WTC11 (cell line): Measurements from ENCODE around the gene RASD1. TPM values are rescaled to one million over a fixed set of nuclear protein-coding genes. Genes with fewer than 3 reads are reported as not detected.

Experiments
- ATAC-seq: fragments of 200-7000 bp; cut with Tn5 transposase; 2 replicates; pipeline ENCODE4 v1.10.0; 2021; ENCODE audit warnings: mild to moderate bottlenecking, moderate library complexity
- CTCF ChIA-PET: fragments of 300-600 bp; sonication (Branson Sonifier 250); formaldehyde crosslinking; loops from one replicate; lab custom pipeline; 2021; ENCODE audit warnings: antibody characterized with exemption; lab: Charles Lee
- POLR2A ChIA-PET: fragments of 350-600 bp; sonication (Branson Sonifier 250); formaldehyde crosslinking; loops from one replicate; lab custom pipeline; 2021; ENCODE audit warnings: antibody characterized with exemption; lab: Charles Lee
- DNase-seq: peaks from one replicate; pipeline ENCODE4 v3.0.0; 2021; ENCODE audit warnings: low spot score
- H3K27ac Mint-ChIP-seq: 2 replicates; pipeline ENCODE4 v1.8.0; 2021; ENCODE audit warnings: mixed read lengths
- H3K27me3 Mint-ChIP-seq: 2 replicates; pipeline ENCODE4 v1.8.0; 2021; ENCODE audit warnings: low read depth, mild to moderate bottlenecking, moderate library complexity, mixed read lengths
- H3K36me3 Mint-ChIP-seq: 2 replicates; pipeline ENCODE4 v1.8.0; 2021; ENCODE audit warnings: mixed read lengths
- H3K4me1 Mint-ChIP-seq: 2 replicates; pipeline ENCODE4 v1.8.0; 2022; ENCODE audit warnings: mixed read lengths
- H3K4me3 Mint-ChIP-seq: 2 replicates; pipeline ENCODE4 v1.8.0; 2021; ENCODE audit warnings: mild to moderate bottlenecking, moderate library complexity, mixed read lengths
- H3K9me3 Mint-ChIP-seq: 2 replicates; pipeline ENCODE4 v1.8.0; 2021; ENCODE audit warnings: mixed read lengths
- ATF1 ChIP-seq: sonication (generic); formaldehyde crosslinking; IDR thresholded peaks from 2 replicates; pipeline ENCODE4 v1.8.1; 2023; ENCODE audit warnings: mild to moderate bottlenecking, moderate library complexity, missing genetic modification reagents
- CREB1 ChIP-seq: sonication (generic); formaldehyde crosslinking; IDR thresholded peaks from 2 replicates; pipeline ENCODE4 v1.8.0; 2023; ENCODE audit warnings: mild to moderate bottlenecking, missing genetic modification reagents
- ELF4 ChIP-seq: sonication (generic); formaldehyde crosslinking; IDR thresholded peaks from 2 replicates; pipeline ENCODE4 v1.8.1; 2022; ENCODE audit warnings: low read depth, mild to moderate bottlenecking, moderate library complexity, missing genetic modification reagents
- ETV6 ChIP-seq: sonication (generic); formaldehyde crosslinking; IDR thresholded peaks from 2 replicates; pipeline ENCODE4 v1.8.1; 2022; ENCODE audit warnings: mild to moderate bottlenecking, missing genetic modification reagents
- FOXJ3 ChIP-seq: sonication (generic); formaldehyde crosslinking; IDR thresholded peaks from 2 replicates; pipeline ENCODE4 v1.9.0; 2021; ENCODE audit warnings: missing genetic modification reagents, mild to moderate bottlenecking, borderline replicate concordance
- MXD4 ChIP-seq: fragments of 250-450 bp; sonication (Bioruptor Pico); IDR thresholded peaks from 2 replicates; pipeline ENCODE4 v1.8.0; 2021; ENCODE audit warnings: mild to moderate bottlenecking, moderate library complexity, borderline replicate concordance
- TEAD1 ChIP-seq: sonication (generic); formaldehyde crosslinking; IDR thresholded peaks from 2 replicates; pipeline ENCODE4 v1.8.0; 2022; ENCODE audit warnings: mild to moderate bottlenecking, missing genetic modification reagents
- TP53 ChIP-seq: sonication (generic); formaldehyde crosslinking; IDR thresholded peaks from 2 replicates; pipeline ENCODE4 v1.8.1; 2023; ENCODE audit warnings: mild to moderate bottlenecking, missing genetic modification reagents
- ZNF232 ChIP-seq: sonication (generic); formaldehyde crosslinking; IDR thresholded peaks from 2 replicates; pipeline ENCODE4 v1.8.0; 2022; ENCODE audit warnings: mild to moderate bottlenecking, missing genetic modification reagents
- ZNF396 ChIP-seq: fragments of 250-450 bp; sonication (Bioruptor Pico); IDR thresholded peaks from 2 replicates; pipeline ENCODE4 v1.8.0; 2021; ENCODE audit warnings: mild to moderate bottlenecking, moderate library complexity, borderline replicate concordance
- ZNF416 ChIP-seq: fragments of 250-450 bp; sonication (Bioruptor Pico); IDR thresholded peaks from 2 replicates; pipeline ENCODE4 v1.9.0; 2021; ENCODE audit warnings: mild to moderate bottlenecking, inconsistent platforms
- total RNA-seq: library from RNA; stranded (reverse); gene quantifications from 3 replicates; pipeline ENCODE4 v1.2.3, GENCODE V29; 2021
- TF ChIP-seq, protein P1 (sequence below): sonication (generic); formaldehyde crosslinking; IDR thresholded peaks from 2 replicates; pipeline ENCODE4 v1.8.0; 2022; ENCODE audit warnings: mild to moderate bottlenecking, missing genetic modification reagents
- TF ChIP-seq, protein P2 (sequence below): sonication (generic); formaldehyde crosslinking; IDR thresholded peaks from 2 replicates; pipeline ENCODE4 v1.8.1; 2022; ENCODE audit warnings: mild to moderate bottlenecking, missing genetic modification reagents, moderate library complexity, borderline replicate concordance
- TF ChIP-seq, protein P3 (sequence below): fragments of 250-450 bp; sonication (Bioruptor Pico); IDR thresholded peaks from 2 replicates; pipeline ENCODE4 v2.1.2; 2022; ENCODE audit warnings: mild to moderate bottlenecking, moderate library complexity
- TF ChIP-seq, protein P4 (sequence below): sonication (generic); formaldehyde crosslinking; conservative IDR thresholded peaks from 2 replicates; pipeline ENCODE4 v1.8.1; 2022; ENCODE audit warnings: mild to moderate bottlenecking, missing genetic modification reagents
- TF ChIP-seq, protein P5 (sequence below): sonication (generic); formaldehyde crosslinking; IDR thresholded peaks from 2 replicates; pipeline ENCODE4 v1.8.0; 2023; ENCODE audit warnings: missing genetic modification reagents
- TF ChIP-seq, protein P6 (sequence below): sonication (generic); formaldehyde crosslinking; IDR thresholded peaks from 2 replicates; pipeline ENCODE4 v1.8.0; 2022; ENCODE audit warnings: mild to moderate bottlenecking, missing genetic modification reagents
- TF ChIP-seq, protein P7 (sequence below): fragments of 250-450 bp; sonication (Bioruptor Pico); IDR thresholded peaks from 2 replicates; pipeline ENCODE4 v1.8.0; 2021; ENCODE audit warnings: mild to moderate bottlenecking
- TF ChIP-seq, protein P8 (sequence below): sonication (generic); formaldehyde crosslinking; IDR thresholded peaks from 2 replicates; pipeline ENCODE4 v1.8.0; 2023; ENCODE audit warnings: missing genetic modification reagents, mild to moderate bottlenecking, borderline replicate concordance

The RASD1 gene
- total RNA-seq, 1 experiment from 2014 or later: 5.1 TPM

DNA sequence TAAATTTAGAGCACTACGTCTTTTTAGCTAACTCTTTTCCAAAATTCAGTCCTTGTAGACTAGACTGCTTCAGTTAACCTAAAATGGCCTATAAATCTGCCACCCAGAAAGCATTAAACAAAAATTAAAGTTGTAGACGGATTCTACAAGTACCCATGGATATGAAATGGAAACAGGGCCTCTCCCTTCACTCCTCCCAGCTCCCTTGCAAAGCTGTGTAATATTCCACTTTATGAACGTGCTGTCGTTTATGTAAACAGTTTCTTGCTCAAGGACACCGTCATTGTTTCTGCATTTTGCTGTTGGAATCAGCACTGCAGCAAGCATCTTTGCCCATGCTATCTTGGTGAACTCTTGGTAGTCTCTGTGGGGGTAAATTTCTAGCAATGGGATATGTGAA lies 14.3 kb downstream of the RASD1 start (continued):
- TF ChIP-seq, protein P1, sequence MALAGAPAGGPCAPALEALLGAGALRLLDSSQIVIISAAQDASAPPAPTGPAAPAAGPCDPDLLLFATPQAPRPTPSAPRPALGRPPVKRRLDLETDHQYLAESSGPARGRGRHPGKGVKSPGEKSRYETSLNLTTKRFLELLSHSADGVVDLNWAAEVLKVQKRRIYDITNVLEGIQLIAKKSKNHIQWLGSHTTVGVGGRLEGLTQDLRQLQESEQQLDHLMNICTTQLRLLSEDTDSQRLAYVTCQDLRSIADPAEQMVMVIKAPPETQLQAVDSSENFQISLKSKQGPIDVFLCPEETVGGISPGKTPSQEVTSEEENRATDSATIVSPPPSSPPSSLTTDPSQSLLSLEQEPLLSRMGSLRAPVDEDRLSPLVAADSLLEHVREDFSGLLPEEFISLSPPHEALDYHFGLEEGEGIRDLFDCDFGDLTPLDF (CRISPR knock-in tag): no peak
- TF ChIP-seq FOXJ3 (CRISPR knock-in tag) (no peak), ZNF396 (CRISPR knock-in tag) (no peak), TEAD1 (no peak), ZNF416 (CRISPR knock-in tag) (no peak)
- TF ChIP-seq, protein P2, sequence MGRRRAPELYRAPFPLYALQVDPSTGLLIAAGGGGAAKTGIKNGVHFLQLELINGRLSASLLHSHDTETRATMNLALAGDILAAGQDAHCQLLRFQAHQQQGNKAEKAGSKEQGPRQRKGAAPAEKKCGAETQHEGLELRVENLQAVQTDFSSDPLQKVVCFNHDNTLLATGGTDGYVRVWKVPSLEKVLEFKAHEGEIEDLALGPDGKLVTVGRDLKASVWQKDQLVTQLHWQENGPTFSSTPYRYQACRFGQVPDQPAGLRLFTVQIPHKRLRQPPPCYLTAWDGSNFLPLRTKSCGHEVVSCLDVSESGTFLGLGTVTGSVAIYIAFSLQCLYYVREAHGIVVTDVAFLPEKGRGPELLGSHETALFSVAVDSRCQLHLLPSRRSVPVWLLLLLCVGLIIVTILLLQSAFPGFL (CRISPR knock-in tag): no peak
- TF ChIP-seq, protein P3, sequence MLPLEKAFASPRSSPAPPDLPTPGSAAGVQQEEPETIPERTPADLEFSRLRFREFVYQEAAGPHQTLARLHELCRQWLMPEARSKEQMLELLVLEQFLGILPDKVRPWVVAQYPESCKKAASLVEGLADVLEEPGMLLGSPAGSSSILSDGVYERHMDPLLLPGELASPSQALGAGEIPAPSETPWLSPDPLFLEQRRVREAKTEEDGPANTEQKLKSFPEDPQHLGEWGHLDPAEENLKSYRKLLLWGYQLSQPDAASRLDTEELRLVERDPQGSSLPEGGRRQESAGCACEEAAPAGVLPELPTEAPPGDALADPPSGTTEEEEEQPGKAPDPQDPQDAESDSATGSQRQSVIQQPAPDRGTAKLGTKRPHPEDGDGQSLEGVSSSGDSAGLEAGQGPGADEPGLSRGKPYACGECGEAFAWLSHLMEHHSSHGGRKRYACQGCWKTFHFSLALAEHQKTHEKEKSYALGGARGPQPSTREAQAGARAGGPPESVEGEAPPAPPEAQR (CRISPR knock-in tag): no peak

DNA sequence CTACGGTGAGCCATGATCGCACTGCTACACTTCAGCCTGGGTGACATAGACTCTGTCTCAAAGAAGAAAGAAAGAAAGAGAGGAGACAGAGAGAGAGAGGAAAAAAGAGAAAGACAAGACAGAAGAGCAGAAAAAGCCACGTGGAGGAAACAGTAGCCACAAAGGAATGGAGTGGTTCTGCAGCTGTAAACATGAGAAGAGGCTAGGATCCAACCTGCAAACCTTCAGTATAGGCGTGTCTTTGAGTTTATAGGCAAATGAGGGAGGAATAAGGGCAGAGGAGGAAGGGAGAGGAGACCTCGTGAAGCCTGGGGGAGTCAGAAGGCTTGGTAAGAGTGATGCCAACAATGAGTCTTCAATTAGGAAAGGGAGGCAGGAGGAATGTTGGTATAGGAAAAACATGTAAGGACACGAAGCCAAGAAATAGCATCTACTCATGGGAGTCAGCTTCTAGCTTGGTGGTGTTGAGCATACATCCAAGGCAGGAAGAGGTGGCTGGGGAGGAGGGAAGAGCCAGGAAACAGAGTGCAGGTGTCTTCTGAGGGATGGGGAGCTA lies 15.5 kb downstream of the RASD1 start:
- no peak for ATAC-seq
- Mint-ChIP-seq H3K27ac (no peak overlapping the region; the same call in 1 of the 2 replicates), H3K4me3 (no peak overlapping the region), H3K9me3 (peaks cover 6% of the 10 kb centered on the region), H3K27me3 (no peaks in the 10 kb centered on the region), H3K36me3 (peaks cover 8% of the 10 kb centered on the region), H3K4me1 (peaks cover 17% of the 10 kb centered on the region)
- ChIA-PET CTCF (interaction anchor here (0.5 to 1.8 kb wide), 2 partner anchors 16 to 32 kb away, joined by 3 to 12 read pairs; partner anchors contain the start of gene RASD1), POLR2A (interaction anchor here (1.0 kb wide), 1 partner anchor 10 kb away, joined by 3 read pairs; no protein-coding TSS in a partner anchor)
- TF ChIP-seq, protein P4, sequence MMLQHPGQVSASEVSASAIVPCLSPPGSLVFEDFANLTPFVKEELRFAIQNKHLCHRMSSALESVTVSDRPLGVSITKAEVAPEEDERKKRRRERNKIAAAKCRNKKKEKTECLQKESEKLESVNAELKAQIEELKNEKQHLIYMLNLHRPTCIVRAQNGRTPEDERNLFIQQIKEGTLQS (CRISPR knock-in tag): no peak
- TF ChIP-seq, protein P5, sequence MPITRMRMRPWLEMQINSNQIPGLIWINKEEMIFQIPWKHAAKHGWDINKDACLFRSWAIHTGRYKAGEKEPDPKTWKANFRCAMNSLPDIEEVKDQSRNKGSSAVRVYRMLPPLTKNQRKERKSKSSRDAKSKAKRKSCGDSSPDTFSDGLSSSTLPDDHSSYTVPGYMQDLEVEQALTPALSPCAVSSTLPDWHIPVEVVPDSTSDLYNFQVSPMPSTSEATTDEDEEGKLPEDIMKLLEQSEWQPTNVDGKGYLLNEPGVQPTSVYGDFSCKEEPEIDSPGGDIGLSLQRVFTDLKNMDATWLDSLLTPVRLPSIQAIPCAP (CRISPR knock-in tag): no peak
- TF ChIP-seq MXD4 (CRISPR knock-in tag) (no peak), ZNF232 (CRISPR knock-in tag) (no peak), ATF1 (CRISPR knock-in tag) (no peak), ETV6 (CRISPR knock-in tag) (no peak), ELF4 (CRISPR knock-in tag) (no peak), CREB1 (CRISPR knock-in tag) (no peak), TP53 (CRISPR knock-in tag) (no peak)
- TF ChIP-seq, protein P6, sequence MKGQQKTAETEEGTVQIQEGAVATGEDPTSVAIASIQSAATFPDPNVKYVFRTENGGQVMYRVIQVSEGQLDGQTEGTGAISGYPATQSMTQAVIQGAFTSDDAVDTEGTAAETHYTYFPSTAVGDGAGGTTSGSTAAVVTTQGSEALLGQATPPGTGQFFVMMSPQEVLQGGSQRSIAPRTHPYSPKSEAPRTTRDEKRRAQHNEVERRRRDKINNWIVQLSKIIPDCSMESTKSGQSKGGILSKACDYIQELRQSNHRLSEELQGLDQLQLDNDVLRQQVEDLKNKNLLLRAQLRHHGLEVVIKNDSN: no peak
- TF ChIP-seq, protein P7, sequence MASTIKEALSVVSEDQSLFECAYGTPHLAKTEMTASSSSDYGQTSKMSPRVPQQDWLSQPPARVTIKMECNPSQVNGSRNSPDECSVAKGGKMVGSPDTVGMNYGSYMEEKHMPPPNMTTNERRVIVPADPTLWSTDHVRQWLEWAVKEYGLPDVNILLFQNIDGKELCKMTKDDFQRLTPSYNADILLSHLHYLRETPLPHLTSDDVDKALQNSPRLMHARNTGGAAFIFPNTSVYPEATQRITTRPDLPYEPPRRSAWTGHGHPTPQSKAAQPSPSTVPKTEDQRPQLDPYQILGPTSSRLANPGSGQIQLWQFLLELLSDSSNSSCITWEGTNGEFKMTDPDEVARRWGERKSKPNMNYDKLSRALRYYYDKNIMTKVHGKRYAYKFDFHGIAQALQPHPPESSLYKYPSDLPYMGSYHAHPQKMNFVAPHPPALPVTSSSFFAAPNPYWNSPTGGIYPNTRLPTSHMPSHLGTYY (CRISPR knock-in tag): no peak
- TF ChIP-seq, protein P8, sequence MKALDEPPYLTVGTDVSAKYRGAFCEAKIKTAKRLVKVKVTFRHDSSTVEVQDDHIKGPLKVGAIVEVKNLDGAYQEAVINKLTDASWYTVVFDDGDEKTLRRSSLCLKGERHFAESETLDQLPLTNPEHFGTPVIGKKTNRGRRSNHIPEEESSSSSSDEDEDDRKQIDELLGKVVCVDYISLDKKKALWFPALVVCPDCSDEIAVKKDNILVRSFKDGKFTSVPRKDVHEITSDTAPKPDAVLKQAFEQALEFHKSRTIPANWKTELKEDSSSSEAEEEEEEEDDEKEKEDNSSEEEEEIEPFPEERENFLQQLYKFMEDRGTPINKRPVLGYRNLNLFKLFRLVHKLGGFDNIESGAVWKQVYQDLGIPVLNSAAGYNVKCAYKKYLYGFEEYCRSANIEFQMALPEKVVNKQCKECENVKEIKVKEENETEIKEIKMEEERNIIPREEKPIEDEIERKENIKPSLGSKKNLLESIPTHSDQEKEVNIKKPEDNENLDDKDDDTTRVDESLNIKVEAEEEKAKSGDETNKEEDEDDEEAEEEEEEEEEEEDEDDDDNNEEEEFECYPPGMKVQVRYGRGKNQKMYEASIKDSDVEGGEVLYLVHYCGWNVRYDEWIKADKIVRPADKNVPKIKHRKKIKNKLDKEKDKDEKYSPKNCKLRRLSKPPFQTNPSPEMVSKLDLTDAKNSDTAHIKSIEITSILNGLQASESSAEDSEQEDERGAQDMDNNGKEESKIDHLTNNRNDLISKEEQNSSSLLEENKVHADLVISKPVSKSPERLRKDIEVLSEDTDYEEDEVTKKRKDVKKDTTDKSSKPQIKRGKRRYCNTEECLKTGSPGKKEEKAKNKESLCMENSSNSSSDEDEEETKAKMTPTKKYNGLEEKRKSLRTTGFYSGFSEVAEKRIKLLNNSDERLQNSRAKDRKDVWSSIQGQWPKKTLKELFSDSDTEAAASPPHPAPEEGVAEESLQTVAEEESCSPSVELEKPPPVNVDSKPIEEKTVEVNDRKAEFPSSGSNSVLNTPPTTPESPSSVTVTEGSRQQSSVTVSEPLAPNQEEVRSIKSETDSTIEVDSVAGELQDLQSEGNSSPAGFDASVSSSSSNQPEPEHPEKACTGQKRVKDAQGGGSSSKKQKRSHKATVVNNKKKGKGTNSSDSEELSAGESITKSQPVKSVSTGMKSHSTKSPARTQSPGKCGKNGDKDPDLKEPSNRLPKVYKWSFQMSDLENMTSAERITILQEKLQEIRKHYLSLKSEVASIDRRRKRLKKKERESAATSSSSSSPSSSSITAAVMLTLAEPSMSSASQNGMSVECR (CRISPR knock-in tag): no peak
- DNase-seq: no peak
